K562 (cell line): Measurements from ENCODE around the gene FAR2. TPM values are rescaled to one million over a fixed set of nuclear protein-coding genes. Genes with fewer than 3 reads are reported as not detected.

Source experiments
- ARID1B ChIP-seq: fragments of 450-650 bp; IDR thresholded peaks from 2 replicates; pipeline ENCODE4 v1.6.1; 2016; ENCODE audit warnings: antibody characterized with exemption, mild to moderate bottlenecking, inconsistent platforms
- ATF7 ChIP-seq: fragments of 450-650 bp; IDR thresholded peaks from 2 replicates; pipeline ENCODE4 v1.7.1; 2014; ENCODE audit warnings: mild to moderate bottlenecking, moderate library complexity
- DIDO1 ChIP-seq: fragments of 450-650 bp; IDR thresholded peaks from 2 replicates; pipeline ENCODE4 v1.6.1; 2016; ENCODE audit warnings: low read depth, missing biosample characterization, missing genetic modification characterization
- HMG20A ChIP-seq: fragments of 450-650 bp; formaldehyde crosslinking; conservative IDR thresholded peaks from 2 replicates; pipeline ENCODE4 v1.4.0; 2020; ENCODE audit warnings: mild to moderate bottlenecking, mixed read lengths
- SRSF9 ChIP-seq: fragments of 200-400 bp; formaldehyde crosslinking; IDR thresholded peaks from 2 replicates; pipeline ENCODE4 v1.6.1; 2017; ENCODE audit warnings: low read depth, low read length, borderline replicate concordance
- ZFP30 ChIP-seq: fragments of 250-450 bp; sonication (Bioruptor Pico); IDR thresholded peaks from 2 replicates; pipeline ENCODE4 v1.8.0; 2022; ENCODE audit warnings: moderate library complexity, mild to moderate bottlenecking, inconsistent platforms, borderline replicate concordance
- polyA plus RNA-seq, 8 experiments: library from polyadenylated mRNA; depleted of rRNA in 4 of 8; stranded (reverse) in 5 of 8; unstranded in 3 of 8; fragments of >200 nt; fragmentation: Nextera tagmentation in 2 of 8; fragmentation: Illumina TruSeq in 1 of 8; extraction: Ambion mirVana in 2 of 8; extraction: Trizol in 1 of 8; gene quantifications; 2 replicates each; pipeline versions ENCODE4 v1.2.1 to v1.2.3, GENCODE V29; 2011 to 2014; ENCODE audit warnings: inconsistent platforms in 1 of 8, missing spikeins in 1 of 8
- total RNA-seq, 7 experiments: library from RNA; depleted of rRNA in 6 of 7; stranded (reverse); fragments of >200 nt in 6 of 7; fragmentation: Illumina TruSeq in 2 of 7; extraction: Trizol in 2 of 7; gene quantifications; 2 replicates each; pipeline versions ENCODE4 v1.2.1 to v1.2.3, GENCODE V29; 2011 to 2021; ENCODE audit warnings: low replicate concordance in 1 of 7
- TF ChIP-seq, protein P1 (sequence below): IDR thresholded peaks from 2 replicates; pipeline ENCODE4 v1.6.1; 2016; ENCODE audit warnings: missing genetic modification characterization, missing compliant biosample characterization
- TF ChIP-seq, protein P2 (sequence below): sonication (generic); formaldehyde crosslinking; IDR thresholded peaks from 2 replicates; pipeline ENCODE4 v1.8.1; 2023; ENCODE audit warnings: mild to moderate bottlenecking, missing genetic modification reagents
- TF ChIP-seq, protein P3 (sequence below): fragments of 250-450 bp; sonication (Bioruptor Pico); IDR thresholded peaks from 2 replicates; pipeline ENCODE4 v1.5.0; 2020; ENCODE audit warnings: mild to moderate bottlenecking, borderline replicate concordance

The FAR2 gene
- total and polyA plus RNA-seq, 9 of the 15 experiments (the other 6 are each of a cell fraction or from before 2014, with no cell fraction given), result 5.0 to 13.4 (median 8.5) TPM

DNA sequence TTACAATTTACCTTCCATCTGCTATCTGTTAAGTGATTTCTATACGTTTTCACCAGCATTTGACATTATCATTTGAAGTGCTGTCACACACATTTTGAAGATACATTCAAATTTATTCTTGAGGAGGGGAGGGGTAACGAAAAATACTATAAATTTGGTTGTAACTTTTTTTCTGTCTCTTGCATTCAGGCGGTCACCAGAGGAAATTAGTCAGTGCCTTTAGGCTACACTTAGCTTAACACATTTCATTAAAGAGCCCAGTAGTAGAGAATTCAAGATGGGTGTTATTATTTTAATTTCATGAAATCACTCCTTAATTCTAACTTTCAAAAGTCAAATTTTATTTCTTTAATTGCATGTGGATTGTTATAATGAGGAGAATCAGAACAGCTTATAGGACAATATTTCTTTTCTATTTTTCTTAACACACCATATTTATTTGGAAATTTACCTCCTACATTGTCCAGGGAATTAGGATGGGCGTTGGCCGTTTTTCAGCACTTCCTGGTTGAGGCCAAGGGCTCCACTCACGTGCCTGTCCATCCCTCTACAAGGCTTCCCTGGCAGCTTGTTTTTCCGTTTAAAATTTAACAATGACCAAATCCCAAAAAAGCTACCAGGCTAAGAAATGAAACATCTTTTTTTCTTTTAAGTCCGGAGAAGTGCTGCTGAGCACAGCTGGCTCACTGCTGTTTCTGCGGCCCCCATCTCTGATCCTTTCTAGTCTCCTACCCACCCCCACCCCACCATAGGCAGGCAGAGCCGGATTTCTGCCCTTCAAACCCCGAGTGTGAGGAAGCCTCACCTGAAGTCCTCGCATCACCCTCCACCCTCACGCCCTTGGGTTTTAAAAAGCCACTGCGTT lies 1.1 kb upstream of the FAR2 start (continued):
- TF ChIP-seq, protein P1, sequence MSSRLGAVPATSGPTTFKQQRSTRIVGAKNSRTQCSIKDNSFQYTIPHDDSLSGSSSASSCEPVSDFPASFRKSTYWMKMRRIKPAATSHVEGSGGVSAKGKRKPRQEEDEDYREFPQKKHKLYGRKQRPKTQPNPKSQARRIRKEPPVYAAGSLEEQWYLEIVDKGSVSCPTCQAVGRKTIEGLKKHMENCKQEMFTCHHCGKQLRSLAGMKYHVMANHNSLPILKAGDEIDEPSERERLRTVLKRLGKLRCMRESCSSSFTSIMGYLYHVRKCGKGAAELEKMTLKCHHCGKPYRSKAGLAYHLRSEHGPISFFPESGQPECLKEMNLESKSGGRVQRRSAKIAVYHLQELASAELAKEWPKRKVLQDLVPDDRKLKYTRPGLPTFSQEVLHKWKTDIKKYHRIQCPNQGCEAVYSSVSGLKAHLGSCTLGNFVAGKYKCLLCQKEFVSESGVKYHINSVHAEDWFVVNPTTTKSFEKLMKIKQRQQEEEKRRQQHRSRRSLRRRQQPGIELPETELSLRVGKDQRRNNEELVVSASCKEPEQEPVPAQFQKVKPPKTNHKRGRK (tag), result no peak
- TF ChIP-seq DIDO1 (no peak), ATF7 (no peak), HMG20A (CRISPR knock-in tag) (no peak), ARID1B (no peak), SRSF9 (no peak), ZFP30 (no peak)
- TF ChIP-seq, protein P2, sequence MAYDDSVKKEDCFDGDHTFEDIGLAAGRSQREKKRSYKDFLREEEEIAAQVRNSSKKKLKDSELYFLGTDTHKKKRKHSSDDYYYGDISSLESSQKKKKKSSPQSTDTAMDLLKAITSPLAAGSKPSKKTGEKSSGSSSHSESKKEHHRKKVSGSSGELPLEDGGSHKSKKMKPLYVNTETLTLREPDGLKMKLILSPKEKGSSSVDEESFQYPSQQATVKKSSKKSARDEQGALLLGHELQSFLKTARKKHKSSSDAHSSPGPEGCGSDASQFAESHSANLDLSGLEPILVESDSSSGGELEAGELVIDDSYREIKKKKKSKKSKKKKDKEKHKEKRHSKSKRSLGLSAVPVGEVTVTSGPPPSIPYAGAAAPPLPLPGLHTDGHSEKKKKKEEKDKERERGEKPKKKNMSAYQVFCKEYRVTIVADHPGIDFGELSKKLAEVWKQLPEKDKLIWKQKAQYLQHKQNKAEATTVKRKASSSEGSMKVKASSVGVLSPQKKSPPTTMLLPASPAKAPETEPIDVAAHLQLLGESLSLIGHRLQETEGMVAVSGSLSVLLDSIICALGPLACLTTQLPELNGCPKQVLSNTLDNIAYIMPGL, result no peak
- TF ChIP-seq, protein P3, sequence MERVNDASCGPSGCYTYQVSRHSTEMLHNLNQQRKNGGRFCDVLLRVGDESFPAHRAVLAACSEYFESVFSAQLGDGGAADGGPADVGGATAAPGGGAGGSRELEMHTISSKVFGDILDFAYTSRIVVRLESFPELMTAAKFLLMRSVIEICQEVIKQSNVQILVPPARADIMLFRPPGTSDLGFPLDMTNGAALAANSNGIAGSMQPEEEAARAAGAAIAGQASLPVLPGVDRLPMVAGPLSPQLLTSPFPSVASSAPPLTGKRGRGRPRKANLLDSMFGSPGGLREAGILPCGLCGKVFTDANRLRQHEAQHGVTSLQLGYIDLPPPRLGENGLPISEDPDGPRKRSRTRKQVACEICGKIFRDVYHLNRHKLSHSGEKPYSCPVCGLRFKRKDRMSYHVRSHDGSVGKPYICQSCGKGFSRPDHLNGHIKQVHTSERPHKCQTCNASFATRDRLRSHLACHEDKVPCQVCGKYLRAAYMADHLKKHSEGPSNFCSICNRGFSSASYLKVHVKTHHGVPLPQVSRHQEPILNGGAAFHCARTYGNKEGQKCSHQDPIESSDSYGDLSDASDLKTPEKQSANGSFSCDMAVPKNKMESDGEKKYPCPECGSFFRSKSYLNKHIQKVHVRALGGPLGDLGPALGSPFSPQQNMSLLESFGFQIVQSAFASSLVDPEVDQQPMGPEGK (CRISPR knock-in tag), result no peak
